Middle frontal gyrus (tissue), 1 donor: Measurements from ENCODE around the gene THRA.

Source experiments
- DNase-seq: peaks from one replicate; pipeline ENCODE4 v3.0.0-alpha.2; 2015; ENCODE audit warnings: low spot score; ENCODE audit errors: extremely low spot score

THRA gene

DNA sequence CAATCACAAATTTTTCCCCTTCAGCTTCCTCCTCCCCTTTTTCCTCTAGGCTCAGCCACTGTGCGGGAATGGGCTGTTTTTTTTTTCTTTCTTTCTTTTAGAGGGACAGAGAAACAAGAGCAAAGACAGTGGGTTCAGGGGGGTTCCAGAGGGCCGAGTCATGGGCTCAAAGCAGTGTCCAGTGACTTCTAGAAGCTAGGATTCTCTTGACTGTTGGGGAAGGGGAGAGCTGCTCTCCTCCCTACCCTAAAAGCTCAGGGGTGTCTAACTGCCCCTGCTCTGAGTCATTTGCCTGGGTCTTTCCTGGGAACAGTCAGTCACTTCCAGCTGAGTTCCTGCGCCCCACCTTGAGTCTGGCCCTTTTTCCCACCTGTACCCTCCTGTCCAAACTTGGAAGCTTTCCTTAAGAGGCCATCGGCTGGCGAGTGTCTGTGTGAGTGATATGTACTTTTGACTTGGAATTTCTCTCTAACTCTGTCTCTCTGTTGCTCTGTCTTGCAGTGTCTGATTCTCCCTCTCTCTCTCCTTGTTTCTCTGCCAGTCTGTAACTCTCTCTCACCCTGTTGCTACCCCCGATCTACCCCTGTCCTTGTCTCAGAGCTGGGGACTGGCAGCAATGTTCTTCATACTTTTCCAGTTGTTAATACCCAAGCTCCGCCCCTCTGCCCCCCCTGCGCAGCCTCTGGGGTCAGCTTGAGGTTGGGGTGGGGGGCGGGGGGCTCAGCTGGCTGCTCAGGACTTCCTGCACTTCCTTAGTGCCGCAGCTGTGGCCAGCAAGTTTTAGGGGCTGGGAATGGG is 2.4 kb downstream of the THRA start:
- DNase-seq, result no peak

- DNase-seq, result no peak
Observed at GRCh38 chr17:40065769-40066510, 3.2 kb downstream of the THRA start.

GRCh38 chr17:40067710-40068109 is 4.9 kb downstream of the THRA start:
- no peak for DNase-seq

DNA sequence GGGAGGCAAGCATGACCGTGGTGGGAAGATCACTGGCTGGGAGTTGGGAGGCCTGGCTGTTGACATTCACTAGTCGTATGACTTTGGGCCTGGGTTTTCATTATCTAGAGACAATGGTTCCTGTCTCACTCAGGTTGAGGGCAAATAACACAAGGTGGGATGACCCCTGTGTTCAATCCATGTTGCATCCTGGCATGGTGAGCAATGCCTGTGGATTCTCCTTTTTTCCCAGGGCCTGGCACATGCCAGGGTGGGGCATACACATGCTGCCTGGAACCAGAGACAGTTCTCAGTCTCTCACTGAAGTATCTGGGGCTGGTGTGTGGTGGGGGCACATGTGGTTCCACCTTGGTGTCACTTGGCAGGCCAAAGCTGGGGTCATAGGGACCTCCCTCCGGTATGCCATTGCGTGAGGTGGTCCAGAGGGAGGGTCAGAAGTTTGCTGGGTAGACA is 5.4 kb downstream of the THRA start:
- DNase-seq, result no peak

GRCh38 chr17:40068584-40068916 is 5.8 kb downstream of the THRA start:
- DNase-seq, result no peak

DNA sequence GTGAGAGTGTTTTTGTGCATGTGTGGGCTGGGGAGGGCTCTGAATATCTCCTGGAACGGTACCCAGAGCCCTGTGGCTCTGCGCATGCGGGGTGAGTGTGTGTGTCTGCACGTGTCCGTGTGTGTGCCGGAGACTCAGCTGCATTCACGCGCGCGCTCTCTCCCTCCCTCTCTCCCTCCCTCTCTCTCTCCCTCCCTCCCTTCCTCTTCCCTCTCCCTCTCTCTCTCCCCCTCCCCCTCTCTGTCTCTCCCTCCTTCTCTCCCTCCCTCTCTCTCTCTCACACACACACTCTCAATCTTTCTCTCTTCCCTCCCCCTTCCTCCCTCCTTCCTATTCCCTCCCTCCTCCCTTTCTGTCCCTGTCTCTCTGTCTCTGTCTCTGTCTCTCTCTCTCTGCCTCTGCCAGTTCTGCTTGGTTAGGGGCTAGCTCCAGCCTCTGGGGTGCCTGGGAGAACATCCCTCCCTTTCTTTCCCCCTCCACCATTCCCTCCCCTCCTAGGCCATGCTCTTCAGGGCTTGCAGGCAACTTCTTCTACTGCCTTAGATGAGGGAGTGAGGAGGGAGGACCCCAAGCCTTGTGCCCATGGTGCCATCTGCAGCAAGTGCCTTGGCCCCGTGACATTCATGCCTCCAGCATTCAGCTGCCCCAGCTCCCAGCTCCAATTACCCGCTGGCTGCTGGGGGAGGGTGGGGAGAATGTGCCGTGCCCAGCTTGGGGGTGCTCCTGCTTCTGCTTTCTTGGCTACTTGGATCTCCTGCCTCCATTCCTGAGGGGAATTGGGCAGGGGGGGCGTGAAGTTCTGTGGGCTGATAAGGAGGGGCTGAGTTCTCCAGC is 6.4 kb downstream of the THRA start:
- DNase-seq, result peak; percentile 92

GRCh38 chr17:40069751-40070708 is 7.3 kb downstream of the THRA start:
- no peak for DNase-seq

DNA sequence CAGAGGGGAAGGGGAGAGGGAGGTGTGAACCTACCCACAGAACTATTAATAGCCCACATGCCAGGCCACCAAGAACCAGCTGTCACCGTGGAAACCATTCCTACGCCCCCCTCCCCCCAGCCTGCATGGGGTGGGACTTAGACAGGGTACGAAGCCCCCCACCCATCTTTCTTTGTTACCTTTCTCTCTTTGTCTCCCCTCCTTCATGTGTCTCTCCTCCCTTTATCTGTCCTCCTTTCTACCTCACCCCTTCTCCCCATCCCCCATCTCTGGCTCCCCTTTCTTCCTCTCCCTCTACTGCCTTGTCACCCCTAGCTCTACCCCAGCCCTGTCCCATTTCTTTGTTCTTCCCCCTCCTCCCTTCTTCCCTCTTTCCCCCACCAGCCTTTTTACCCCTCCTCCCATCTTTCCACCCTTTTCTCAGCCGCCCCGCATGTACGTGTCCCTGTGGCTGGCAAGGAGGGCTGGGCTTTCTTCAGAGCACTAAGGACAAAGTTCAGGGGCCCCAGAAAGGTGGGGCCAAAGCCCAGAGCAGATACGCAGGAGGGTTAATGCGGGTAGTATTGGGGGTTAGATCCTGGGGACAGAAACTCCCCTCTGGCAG is 8.0 kb downstream of the THRA start:
- DNase-seq, result no peak

DNA sequence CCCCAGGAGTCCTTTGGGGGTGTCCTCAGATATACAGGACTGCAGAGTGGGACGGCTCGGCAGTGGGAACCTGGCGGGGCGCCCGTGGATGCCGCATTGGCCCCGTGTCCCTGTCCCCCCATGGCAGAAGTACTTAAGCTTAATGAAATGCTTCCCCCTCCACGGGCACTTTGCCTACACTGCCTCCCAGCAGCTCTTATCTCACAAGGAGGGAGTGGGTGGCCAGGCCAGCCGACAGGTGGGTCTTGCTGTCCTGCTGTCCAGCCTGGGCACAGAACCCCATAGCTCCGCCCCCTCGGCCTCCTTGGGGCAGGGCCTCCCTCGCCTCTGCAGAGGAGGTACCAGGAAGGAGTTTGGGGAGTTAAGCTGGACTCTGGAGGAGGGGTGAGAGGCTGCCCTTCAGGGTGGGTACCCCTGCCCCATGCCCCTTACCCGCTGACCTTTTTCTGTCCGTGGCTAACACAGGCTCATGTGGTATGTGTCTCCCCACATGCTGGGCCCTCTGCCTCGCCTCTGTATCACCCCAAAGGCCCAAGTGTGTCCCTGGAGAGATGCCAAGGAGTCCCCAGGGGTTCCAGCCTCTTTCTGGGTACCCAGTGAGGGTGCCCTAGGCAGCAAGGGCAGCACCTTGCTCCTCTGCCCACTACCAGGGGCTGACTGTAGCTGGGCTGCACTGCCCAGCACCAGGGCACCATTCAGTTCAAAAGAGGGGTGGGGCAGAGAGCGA is 8.7 kb downstream of the THRA start:
- DNase-seq, result no peak

GRCh38 chr17:40072040-40072734 is 9.4 kb downstream of the THRA start:
- peak; percentile 76 for DNase-seq

DNA sequence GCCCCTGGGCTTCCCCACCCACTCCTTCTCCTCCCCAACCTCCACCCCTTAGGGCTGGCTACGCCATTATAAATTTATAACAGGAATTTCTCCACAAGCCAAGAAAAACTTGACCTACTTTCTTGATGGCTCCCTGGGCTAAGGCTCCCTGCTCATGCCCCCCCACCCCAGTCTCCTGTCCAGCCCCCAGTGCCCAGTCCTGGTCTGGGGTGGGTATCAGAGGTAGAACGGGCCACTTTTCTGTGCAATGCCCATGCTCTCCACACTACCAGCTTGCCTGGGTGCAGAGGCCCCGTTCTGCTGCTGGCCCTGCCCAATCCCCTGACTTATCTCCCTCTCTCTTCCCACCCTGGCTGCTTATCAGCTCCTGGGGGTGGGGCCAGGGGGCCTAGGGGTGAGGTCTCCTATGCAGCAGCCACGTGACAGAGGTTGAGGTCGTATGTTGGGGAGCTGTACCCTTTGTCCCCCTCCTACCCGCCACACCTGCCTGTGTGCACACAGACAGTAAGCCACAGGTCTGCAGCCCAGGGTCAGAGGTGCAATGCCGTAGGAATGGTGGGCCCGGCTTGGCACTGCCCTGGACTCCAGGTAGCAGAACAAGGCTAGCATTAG is 10.1 kb downstream of the THRA start:
- DNase-seq, result no peak

DNA sequence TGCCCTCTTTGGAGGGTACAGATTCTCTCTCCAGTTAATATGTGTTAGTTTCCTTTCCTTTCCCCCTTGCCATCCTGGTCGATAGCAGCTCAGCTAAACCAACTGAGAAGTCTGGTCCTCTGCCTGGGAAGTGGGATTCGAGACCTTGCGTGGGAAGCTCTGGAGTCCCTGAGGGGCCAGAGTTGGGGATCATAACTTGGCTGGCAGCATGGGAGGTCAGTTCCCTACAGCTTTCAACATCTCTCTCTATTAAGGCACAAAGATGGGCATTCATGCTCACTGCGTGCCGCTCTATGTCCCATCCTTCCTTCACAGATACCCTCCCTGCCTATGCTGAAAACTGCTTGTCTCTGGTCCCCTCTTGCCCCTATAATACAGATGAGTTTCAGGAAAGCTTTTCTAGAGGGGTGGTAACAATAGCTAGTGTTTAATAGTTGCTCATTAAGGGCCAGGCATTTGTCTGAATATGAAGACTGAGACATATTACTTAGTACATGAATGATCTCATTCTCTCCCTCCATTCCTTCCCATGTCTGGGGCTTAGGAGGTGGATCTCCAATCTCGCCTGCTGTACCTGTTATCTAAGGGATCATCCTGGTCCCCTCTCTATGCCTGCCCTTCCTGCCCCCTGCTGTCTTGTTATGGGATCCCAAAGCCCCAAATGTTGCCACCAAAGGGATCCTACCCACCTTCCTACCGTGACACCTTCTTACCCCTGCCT is 10.8 kb downstream of the THRA start:
- DNase-seq, result no peak

DNA sequence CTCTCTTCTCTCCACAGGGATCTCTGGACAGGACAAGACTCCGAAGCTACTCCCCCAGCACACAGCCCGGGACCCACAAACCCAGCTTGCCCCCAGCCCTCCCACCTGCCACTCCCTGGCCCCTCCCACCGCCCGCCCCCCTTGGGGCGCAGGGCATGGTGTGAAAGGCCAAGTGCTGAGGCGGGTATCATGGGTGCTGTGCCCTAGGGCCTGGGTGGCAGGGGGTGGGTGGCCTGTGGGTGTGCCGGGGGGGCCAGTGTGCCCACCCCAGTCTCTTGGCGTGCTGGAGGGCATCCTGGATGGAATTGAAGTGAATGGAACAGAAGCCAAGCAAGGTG is 11.4 kb downstream of the THRA start:
- no peak for DNase-seq

- DNase-seq, result no peak
Observed at GRCh38 chr17:40074871-40075200, 12.1 kb downstream of the THRA start.

- no peak for DNase-seq
Observed at GRCh38 chr17:40075201-40075941, 12.6 kb downstream of the THRA start.

GRCh38 chr17:40075942-40076498 is 13.3 kb downstream of the THRA start:
- DNase-seq, result no peak

GRCh38 chr17:40076591-40076990 is 13.8 kb downstream of the THRA start:
- DNase-seq, result no peak
